ENCODE results near the gene KL.

DNA sequence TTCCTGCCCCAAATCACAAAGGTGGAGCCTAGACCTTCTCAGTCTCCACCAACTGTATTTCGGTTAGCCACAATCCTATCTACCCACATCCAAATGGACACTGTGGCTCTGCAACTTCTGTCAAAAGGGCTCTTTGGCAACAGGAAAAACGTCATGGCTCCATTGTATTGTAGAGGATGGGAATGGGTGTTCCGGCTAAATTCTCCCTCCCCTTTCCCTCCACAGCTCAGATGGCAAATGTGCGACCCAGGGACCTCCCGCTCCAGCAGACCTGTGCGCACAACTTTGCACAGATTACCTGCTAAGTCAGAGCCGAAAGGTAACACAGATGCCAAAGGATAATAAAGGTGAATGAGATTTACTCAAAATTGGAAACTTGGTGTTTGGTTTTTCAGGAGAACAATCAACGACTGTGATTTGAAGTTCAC, 968 bp upstream of the KL start:
- TF ChIP-seq MAZ (IDR thresholded peaks at IDR 0.05; ENCODE audit: borderline replicate concordance, low read depth, low read length) (no peak), BHLHE40 (IDR thresholded peaks at IDR 0.05; ENCODE audit: low read depth, low read length) (no peak)
- TF ChIP-seq, protein P1, sequence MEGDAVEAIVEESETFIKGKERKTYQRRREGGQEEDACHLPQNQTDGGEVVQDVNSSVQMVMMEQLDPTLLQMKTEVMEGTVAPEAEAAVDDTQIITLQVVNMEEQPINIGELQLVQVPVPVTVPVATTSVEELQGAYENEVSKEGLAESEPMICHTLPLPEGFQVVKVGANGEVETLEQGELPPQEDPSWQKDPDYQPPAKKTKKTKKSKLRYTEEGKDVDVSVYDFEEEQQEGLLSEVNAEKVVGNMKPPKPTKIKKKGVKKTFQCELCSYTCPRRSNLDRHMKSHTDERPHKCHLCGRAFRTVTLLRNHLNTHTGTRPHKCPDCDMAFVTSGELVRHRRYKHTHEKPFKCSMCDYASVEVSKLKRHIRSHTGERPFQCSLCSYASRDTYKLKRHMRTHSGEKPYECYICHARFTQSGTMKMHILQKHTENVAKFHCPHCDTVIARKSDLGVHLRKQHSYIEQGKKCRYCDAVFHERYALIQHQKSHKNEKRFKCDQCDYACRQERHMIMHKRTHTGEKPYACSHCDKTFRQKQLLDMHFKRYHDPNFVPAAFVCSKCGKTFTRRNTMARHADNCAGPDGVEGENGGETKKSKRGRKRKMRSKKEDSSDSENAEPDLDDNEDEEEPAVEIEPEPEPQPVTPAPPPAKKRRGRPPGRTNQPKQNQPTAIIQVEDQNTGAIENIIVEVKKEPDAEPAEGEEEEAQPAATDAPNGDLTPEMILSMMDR (IDR thresholded peaks at IDR 0.05) = no peak
- TF ChIP-seq, protein P2, sequence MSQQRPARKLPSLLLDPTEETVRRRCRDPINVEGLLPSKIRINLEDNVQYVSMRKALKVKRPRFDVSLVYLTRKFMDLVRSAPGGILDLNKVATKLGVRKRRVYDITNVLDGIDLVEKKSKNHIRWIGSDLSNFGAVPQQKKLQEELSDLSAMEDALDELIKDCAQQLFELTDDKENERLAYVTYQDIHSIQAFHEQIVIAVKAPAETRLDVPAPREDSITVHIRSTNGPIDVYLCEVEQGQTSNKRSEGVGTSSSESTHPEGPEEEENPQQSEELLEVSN (IDR thresholded peaks at IDR 0.05; ENCODE audit: borderline replicate concordance, low read depth) = no peak
- TF ChIP-seq, protein P3, sequence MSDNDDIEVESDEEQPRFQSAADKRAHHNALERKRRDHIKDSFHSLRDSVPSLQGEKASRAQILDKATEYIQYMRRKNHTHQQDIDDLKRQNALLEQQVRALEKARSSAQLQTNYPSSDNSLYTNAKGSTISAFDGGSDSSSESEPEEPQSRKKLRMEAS (IDR thresholded peaks at IDR 0.05) = no peak

Data from A549 (cell line).